Left cardiac atrium (tissue), 4 donors: ENCODE measurements around the gene CAMKK1. TPM values are rescaled to one million over a fixed set of nuclear protein-coding genes. Genes with fewer than 3 reads are reported as not detected.

ENCODE experiments used
- ATAC-seq, 2 donors: fragments of 200-7000 bp; cut with Tn5 transposase; one replicate each; pipeline ENCODE4 v1.9.1; 2020; ENCODE audit warnings: mild to moderate bottlenecking in 2 of 2, moderate library complexity in 2 of 2
- DNase-seq: peaks from one replicate; pipeline ENCODE4 v3.0.0-alpha.2; 2020
- intact Hi-C, 2 donors: fragments of 100-400 bp; cut with DNase I; formaldehyde crosslinking; loops; one replicate each; pipeline versions ENCODE4 v1.14.1 to v1.15.1; 2022 to 2023
- total RNA-seq, 2 donors: library from RNA; stranded (reverse); fragmentation: NEBNext Ultra II Directional; extraction: Animal tissue kit (Norgen Biotek cat#: 25700); gene quantifications; one replicate each; pipeline ENCODE4 v1.2.1, GENCODE V29; 2021
- donor health status: DM: no; HTN: yes; CAD: no.
- donor health status: DM: no; HTN: yes; CAD: no; lungs with severe emphysema.
- donor health status: DM: yes; HTN: yes; CAD: no.
- donor health status: Dilated cardiomyopathy.

CAMKK1 gene
- total RNA-seq, 2 donors from 2014 or later = 4.1 to 5.1 TPM

GRCh38 chr17:3836551-3836950 lies 56.3 kb downstream of the CAMKK1 start:
- DNase-seq (no peak), ATAC-seq (no peak)
- intact Hi-C loops = no loop called here

GRCh38 chr17:3835410-3836229 lies 57.2 kb downstream of the CAMKK1 start:
- ATAC-seq (peak; percentile 64 to 75), DNase-seq (no peak)
- intact Hi-C loops = no loop called here

- ATAC-seq = no peak
- no peak for DNase-seq
- intact Hi-C loops = no loop called here
These were observed 58.0 kb downstream of the CAMKK1 start for GRCh38 chr17:3834811-3835210.

GRCh38 chr17:3828852-3829232 lies 64.0 kb downstream of the CAMKK1 start:
- ATAC-seq (peak in 1 of 2 donors; percentile 15), DNase-seq (no peak)
- intact Hi-C loops = no loop called here

- DNase-seq (no peak), ATAC-seq (peak; percentile 67 to 91)
These were observed 64.6 kb downstream of the CAMKK1 start for GRCh38 chr17:3828151-3828851.

GRCh38 chr17:3827124-3827773 lies 65.6 kb downstream of the CAMKK1 start:
- ATAC-seq = no peak
- intact Hi-C loops = no loop called here
- DNase-seq = no peak

More at GRCh38 chr17:3828151-3828851, 64.6 kb downstream of the CAMKK1 start:
- intact Hi-C loops = no loop called here

GRCh38 chr17:3826191-3826590 lies 66.7 kb downstream of the CAMKK1 start:
- no peak for DNase-seq
- intact Hi-C loops = no loop called here
- ATAC-seq = no peak

GRCh38 chr17:3821101-3821500 lies 71.8 kb downstream of the CAMKK1 start:
- intact Hi-C loops = no loop called here
- DNase-seq (no peak), ATAC-seq (no peak)

- ATAC-seq (peak; percentile 82 to 89), DNase-seq (no peak)
- intact Hi-C loops = loop anchor here in 1 of 2 donors (10.0 kb wide), 1 partner anchor 84 kb away; no protein-coding TSS in a partner anchor
These were observed 74.1 kb downstream of the CAMKK1 start for GRCh38 chr17:3818786-3819185.

- intact Hi-C loops = loop anchor here in 1 of 2 donors (10.0 kb wide), 1 partner anchor 83 kb away; no protein-coding TSS in a partner anchor
- DNase-seq (no peak), ATAC-seq (no peak)
These were observed 74.8 kb downstream of the CAMKK1 start for GRCh38 chr17:3817851-3818605.

- DNase-seq = no peak
- no peak for ATAC-seq
- intact Hi-C loops = loop anchor here in 1 of 2 donors (10.0 kb wide), 1 partner anchor 81 kb away; no protein-coding TSS in a partner anchor
These were observed 76.9 kb downstream of the CAMKK1 start for GRCh38 chr17:3815925-3816324.

- ATAC-seq (no peak), DNase-seq (no peak)
- intact Hi-C loops = loop anchor here in 1 of 2 donors (10.0 kb wide), 1 partner anchor 80 kb away; no protein-coding TSS in a partner anchor
These were observed 77.7 kb downstream of the CAMKK1 start for GRCh38 chr17:3815122-3815521.

- DNase-seq (no peak), ATAC-seq (no peak)
- intact Hi-C loops = loop anchor here in 1 of 2 donors (10.0 kb wide), 1 partner anchor 80 kb away; no protein-coding TSS in a partner anchor
These were observed 78.5 kb downstream of the CAMKK1 start for GRCh38 chr17:3814361-3814760.

GRCh38 chr17:3813171-3813570 lies 79.7 kb downstream of the CAMKK1 start:
- intact Hi-C loops = loop anchor here in 1 of 2 donors (10.0 kb wide), 1 partner anchor 78 kb away; no protein-coding TSS in a partner anchor
- peak in 1 of 2 donors; percentile 16 for ATAC-seq
- DNase-seq = no peak

- ATAC-seq (peak in 1 of 2 donors; percentile 83), DNase-seq (no peak)
- intact Hi-C loops = loop anchor here in 1 of 2 donors (10.0 kb wide), 1 partner anchor 78 kb away; no protein-coding TSS in a partner anchor
These were observed 80.1 kb downstream of the CAMKK1 start for GRCh38 chr17:3812771-3813170.

GRCh38 chr17:3812284-3812683 lies 80.6 kb downstream of the CAMKK1 start:
- DNase-seq = no peak
- intact Hi-C loops = loop anchor here in 1 of 2 donors (10.0 kb wide), 1 partner anchor 77 kb away; no protein-coding TSS in a partner anchor
- ATAC-seq = peak in 1 of 2 donors; percentile 48
